HepG2 (cell line): ENCODE data around the gene SLBP. TPM values are rescaled to one million over a fixed set of nuclear protein-coding genes. Genes with fewer than 3 reads are reported as not detected.
"Not testable (repeated sequence)": the region's sequence is repeated elsewhere in the genome, so short reads cannot be mapped to it uniquely, and the experiment has no call there.

Experiments
- ATAC-seq: fragments of 200-7000 bp; cut with Tn5 transposase; 3 replicates; pipeline ENCODE4 v1.9.1; 2020; ENCODE audit warnings: mild to moderate bottlenecking, moderate library complexity
- BruUV-seq: library from RNA; stranded (reverse); fragments of 400-500 nt; replicated peaks from 2 replicates; lab custom pipeline; 2021; lab: Mats Ljungman, UMichigan
- CTCF ChIA-PET: fragments of 300-600 bp; formaldehyde crosslinking; extraction: SDS; loops from one replicate; lab custom pipeline; 2021; ENCODE audit warnings: low total read pairs, inconsistent platforms, low intra/inter-chr PET ratio; lab: Yijun Ruan, JAX
- POLR2A ChIA-PET: fragments of 350-600 bp; sonication (Branson Sonifier 250); formaldehyde crosslinking; loops from one replicate; lab custom pipeline; 2020; ENCODE audit warnings: antibody characterized with exemption, inconsistent platforms; lab: Yijun Ruan, JAX
- DNase-seq: peaks from one replicate; pipeline ENCODE4 v3.0.0-alpha.2; 2015; ENCODE audit warnings: low spot score
- FAIRE-seq: peaks from 3 replicates; lab custom pipeline; 2011; peaks lifted over from hg19 to GRCh38; lab: Jason Lieb, UNC
- H2AFZ ChIP-seq: one replicate; pipeline ENCODE4 v1.6.1; 2011; ENCODE audit warnings: low read length, inconsistent platforms
- H3K27ac ChIP-seq: fragments of 300-600 bp; 3 replicates; pipeline ENCODE4 v1.8.0; 2011; ENCODE audit warnings: mixed run types, mild to moderate bottlenecking, mixed read lengths, low read length, inconsistent platforms; ENCODE audit not compliant: insufficient read depth; ENCODE audit errors: extremely low read length
- H3K27me3 ChIP-seq, 2 experiments: fragments of 200-600 bp in 1 of 2; 2 replicates in 1 of 2; 3 replicates in 1 of 2; pipeline versions ENCODE4 v1.6.0 to v1.8.0; 2011; ENCODE audit warnings: low read length in 2 of 2, mild to moderate bottlenecking in 2 of 2, moderate library complexity in 2 of 2, inconsistent platforms in 1 of 2; ENCODE audit not compliant: insufficient read depth in 2 of 2, control insufficient read depth in 1 of 2
- H3K36me3 ChIP-seq, 2 experiments: fragments of 200-600 bp in 1 of 2; replicated peaks in 1 of 2; 2 replicates in 1 of 2; 3 replicates in 1 of 2; pipeline versions ENCODE4 v1.5.1 to v1.8.0; 2011; ENCODE audit warnings: low read length in 2 of 2, inconsistent platforms in 1 of 2; ENCODE audit not compliant: insufficient read depth in 2 of 2, control insufficient read depth in 1 of 2
- H3K4me1 ChIP-seq: 2 replicates; pipeline ENCODE4 v1.5.1; 2012; ENCODE audit warnings: low read length, inconsistent platforms; ENCODE audit not compliant: insufficient read depth
- H3K4me2 ChIP-seq: 2 replicates; pipeline ENCODE4 v1.6.0; 2011; ENCODE audit warnings: low read depth, low read length, inconsistent platforms
- H3K4me3 ChIP-seq, 3 experiments: fragments of 200-600 bp in 1 of 3; sonication (generic), shearing (Covaris generic) in 1 of 3; replicated peaks in 1 of 3; 2 replicates each; pipeline ENCODE4 v1.5.1; 2011 to 2016; ENCODE audit warnings: low read length in 3 of 3, inconsistent platforms in 2 of 3, low read depth in 2 of 3, mild to moderate bottlenecking in 2 of 3, control low read depth in 1 of 3, mixed read lengths in 1 of 3; ENCODE audit not compliant: insufficient read depth in 1 of 3
- H3K79me2 ChIP-seq: one replicate; pipeline ENCODE4 v1.6.1; 2011; ENCODE audit warnings: low read length, inconsistent platforms; ENCODE audit not compliant: insufficient read depth
- H3K9ac ChIP-seq: 2 replicates; pipeline ENCODE4 v1.6.0; 2011; ENCODE audit warnings: mild to moderate bottlenecking, low read depth, low read length, inconsistent platforms; ENCODE audit not compliant: insufficient read depth
- H3K9me3 ChIP-seq: 2 replicates; pipeline ENCODE4 v1.5.1; 2012; ENCODE audit warnings: mild to moderate bottlenecking, low read length
- H4K20me1 ChIP-seq: 2 replicates; pipeline ENCODE4 v1.6.0; 2011; ENCODE audit warnings: inconsistent platforms, mild to moderate bottlenecking, low read length, moderate library complexity; ENCODE audit not compliant: insufficient read depth
- KDM4B ChIP-seq: sonication (generic); formaldehyde crosslinking; IDR thresholded peaks from 2 replicates; pipeline ENCODE4 v1.4.0; 2020; ENCODE audit warnings: missing genetic modification reagents
- MBD4 ChIP-seq: IDR thresholded peaks from 2 replicates; pipeline ENCODE4 v1.6.1; 2012; ENCODE audit warnings: low read length, inconsistent platforms, borderline replicate concordance
- MNT ChIP-seq: fragments of 450-650 bp; IDR thresholded peaks from 2 replicates; pipeline ENCODE4 v1.6.1; 2016
- NBN ChIP-seq: fragments of 450-650 bp; conservative IDR thresholded peaks from 2 replicates; pipeline ENCODE4 v1.6.1; 2017
- REPIN1 ChIP-seq: sonication (generic); formaldehyde crosslinking; IDR thresholded peaks from 2 replicates; pipeline ENCODE4 v1.8.0; 2022; ENCODE audit warnings: missing genetic modification reagents, low read depth, mild to moderate bottlenecking, borderline replicate concordance
- SNAPC2 ChIP-seq: sonication (generic); formaldehyde crosslinking; IDR thresholded peaks from 2 replicates; pipeline ENCODE4 v1.8.1; 2022; ENCODE audit warnings: mild to moderate bottlenecking, missing genetic modification reagents
- TGIF2 ChIP-seq: IDR thresholded peaks from 2 replicates; pipeline ENCODE4 v1.6.1; 2016; ENCODE audit warnings: control low read depth, missing compliant biosample characterization
- ZNF235 ChIP-seq: sonication (generic); formaldehyde crosslinking; IDR thresholded peaks from 2 replicates; pipeline ENCODE4 v1.8.1; 2023; ENCODE audit warnings: mild to moderate bottlenecking, missing genetic modification reagents, borderline replicate concordance
- WGBS: methylation state at CpG from one replicate; pipeline ENCODE4 v1.1.6; 2017; ENCODE audit warnings: low lambda C conversion rate; 5-methylcytosine and 5-hydroxymethylcytosine counted together
- in situ Hi-C: cut with HindIII; loops from 2 replicates; pipeline ENCODE4 v1.10.0; 2017; ENCODE audit warnings: low pct_unique_long_range_greater_than_20kb; ENCODE audit not compliant: extremely low pct_ligation_motif_present
- intact Hi-C: fragments of 100-400 bp; cut with micrococcal nuclease; formaldehyde crosslinking; loops from one replicate; pipeline ENCODE4 v1.10.0; 2022; ENCODE audit not compliant: unreplicated experiment
- polyA plus RNA-seq, 8 experiments: library from polyadenylated mRNA; depleted of rRNA in 3 of 8; stranded (reverse) in 7 of 8; unstranded in 1 of 8; fragments of >200 nt; fragmentation: Illumina TruSeq in 4 of 8; extraction: Trizol in 4 of 8; gene quantifications; 2 replicates each; pipeline versions ENCODE4 v1.2.1 to v1.2.3, GENCODE V29; 2011 to 2016; ENCODE audit warnings: low read depth in 4 of 8, missing spikeins in 1 of 8, mixed read lengths in 1 of 8; ENCODE audit not compliant: insufficient read depth in 1 of 8
- total RNA-seq, 5 experiments: library from RNA; depleted of rRNA; stranded (reverse); fragments of >200 nt; fragmentation: Illumina TruSeq; extraction: Trizol; gene quantifications; 2 replicates each; pipeline ENCODE4 v1.2.3, GENCODE V29; 2016; ENCODE audit warnings: low read depth in 1 of 5
- TF ChIP-seq, protein P1 (sequence below): sonication (generic); formaldehyde crosslinking; conservative IDR thresholded peaks from 2 replicates; pipeline ENCODE4 v1.8.0; 2022; ENCODE audit warnings: missing genetic modification reagents
- TF ChIP-seq, protein P2 (sequence below): sonication (generic); formaldehyde crosslinking; IDR thresholded peaks from 2 replicates; pipeline ENCODE4 v1.8.1; 2023; ENCODE audit warnings: mild to moderate bottlenecking, moderate library complexity, missing genetic modification reagents
- TF ChIP-seq, protein P3 (sequence below): sonication (generic); formaldehyde crosslinking; IDR thresholded peaks from 2 replicates; pipeline ENCODE4 v1.4.0; 2020; ENCODE audit warnings: missing genetic modification reagents, mild to moderate bottlenecking, borderline replicate concordance

Gene SLBP
- total and polyA plus RNA-seq, 2 of the 13 experiments (the other 11 are each of a cell fraction or from before 2014, with no cell fraction given): 43.9 to 104 TPM

GRCh38 chr4:1673671-1674070 lies 38.4 kb downstream of the SLBP start (continued):
- TF ChIP-seq, protein P1, sequence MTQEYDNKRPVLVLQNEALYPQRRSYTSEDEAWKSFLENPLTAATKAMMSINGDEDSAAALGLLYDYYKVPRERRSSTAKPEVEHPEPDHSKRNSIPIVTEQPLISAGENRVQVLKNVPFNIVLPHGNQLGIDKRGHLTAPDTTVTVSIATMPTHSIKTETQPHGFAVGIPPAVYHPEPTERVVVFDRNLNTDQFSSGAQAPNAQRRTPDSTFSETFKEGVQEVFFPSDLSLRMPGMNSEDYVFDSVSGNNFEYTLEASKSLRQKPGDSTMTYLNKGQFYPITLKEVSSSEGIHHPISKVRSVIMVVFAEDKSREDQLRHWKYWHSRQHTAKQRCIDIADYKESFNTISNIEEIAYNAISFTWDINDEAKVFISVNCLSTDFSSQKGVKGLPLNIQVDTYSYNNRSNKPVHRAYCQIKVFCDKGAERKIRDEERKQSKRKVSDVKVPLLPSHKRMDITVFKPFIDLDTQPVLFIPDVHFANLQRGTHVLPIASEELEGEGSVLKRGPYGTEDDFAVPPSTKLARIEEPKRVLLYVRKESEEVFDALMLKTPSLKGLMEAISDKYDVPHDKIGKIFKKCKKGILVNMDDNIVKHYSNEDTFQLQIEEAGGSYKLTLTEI (CRISPR knock-in tag): no peak
- no peak for TF ChIP-seq MBD4
- TF ChIP-seq REPIN1 (CRISPR knock-in tag): no peak
- TF ChIP-seq, protein P2, sequence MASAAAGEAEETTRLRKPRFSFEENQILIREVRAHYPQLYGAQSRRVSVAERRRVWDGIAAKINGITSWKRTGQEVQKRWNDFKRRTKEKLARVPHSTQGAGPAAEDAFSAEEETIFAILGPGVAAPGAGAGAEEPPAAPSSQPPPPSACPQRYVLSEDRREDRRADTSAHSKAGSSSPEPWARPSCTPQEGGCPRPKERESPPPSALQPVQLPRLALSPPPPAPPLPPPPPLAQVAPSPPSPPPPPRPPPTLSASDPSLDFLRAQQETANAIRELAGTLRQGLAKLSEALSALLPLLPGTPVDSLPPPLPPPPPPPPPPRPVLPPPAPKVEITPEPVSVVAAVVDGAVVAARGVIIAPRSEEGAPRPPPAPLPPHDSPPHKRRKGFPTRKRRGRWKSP (CRISPR knock-in tag): no peak
- TF ChIP-seq MNT: no peak
- no peak for TF ChIP-seq ZNF235
- TF ChIP-seq KDM4B (CRISPR knock-in tag): no peak
- no peak for TF ChIP-seq SNAPC2 (CRISPR knock-in tag)
- no peak for TF ChIP-seq TGIF2 (CRISPR knock-in tag)
- no peak for TF ChIP-seq NBN
- TF ChIP-seq, protein P3, sequence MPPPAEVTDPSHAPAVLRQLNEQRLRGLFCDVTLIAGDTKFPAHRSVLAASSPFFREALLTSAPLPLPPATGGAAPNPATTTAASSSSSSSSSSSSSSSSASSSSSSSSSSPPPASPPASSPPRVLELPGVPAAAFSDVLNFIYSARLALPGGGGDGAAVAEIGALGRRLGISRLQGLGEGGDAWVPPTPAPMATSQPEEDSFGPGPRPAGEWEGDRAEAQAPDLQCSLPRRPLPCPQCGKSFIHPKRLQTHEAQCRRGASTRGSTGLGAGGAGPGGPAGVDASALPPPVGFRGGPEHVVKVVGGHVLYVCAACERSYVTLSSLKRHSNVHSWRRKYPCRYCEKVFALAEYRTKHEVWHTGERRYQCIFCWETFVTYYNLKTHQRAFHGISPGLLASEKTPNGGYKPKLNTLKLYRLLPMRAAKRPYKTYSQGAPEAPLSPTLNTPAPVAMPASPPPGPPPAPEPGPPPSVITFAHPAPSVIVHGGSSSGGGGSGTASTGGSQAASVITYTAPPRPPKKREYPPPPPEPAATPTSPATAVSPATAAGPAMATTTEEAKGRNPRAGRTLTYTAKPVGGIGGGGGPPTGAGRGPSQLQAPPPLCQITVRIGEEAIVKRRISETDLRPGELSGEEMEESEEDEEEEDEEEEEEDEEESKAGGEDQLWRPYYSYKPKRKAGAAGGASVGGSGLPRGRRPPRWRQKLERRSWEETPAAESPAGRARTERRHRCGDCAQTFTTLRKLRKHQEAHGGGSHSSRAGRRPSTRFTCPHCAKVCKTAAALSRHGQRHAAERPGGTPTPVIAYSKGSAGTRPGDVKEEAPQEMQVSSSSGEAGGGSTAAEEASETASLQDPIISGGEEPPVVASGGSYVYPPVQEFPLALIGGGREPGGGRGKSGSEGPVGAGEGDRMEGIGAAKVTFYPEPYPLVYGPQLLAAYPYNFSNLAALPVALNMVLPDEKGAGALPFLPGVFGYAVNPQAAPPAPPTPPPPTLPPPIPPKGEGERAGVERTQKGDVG (CRISPR knock-in tag): no peak

DNA sequence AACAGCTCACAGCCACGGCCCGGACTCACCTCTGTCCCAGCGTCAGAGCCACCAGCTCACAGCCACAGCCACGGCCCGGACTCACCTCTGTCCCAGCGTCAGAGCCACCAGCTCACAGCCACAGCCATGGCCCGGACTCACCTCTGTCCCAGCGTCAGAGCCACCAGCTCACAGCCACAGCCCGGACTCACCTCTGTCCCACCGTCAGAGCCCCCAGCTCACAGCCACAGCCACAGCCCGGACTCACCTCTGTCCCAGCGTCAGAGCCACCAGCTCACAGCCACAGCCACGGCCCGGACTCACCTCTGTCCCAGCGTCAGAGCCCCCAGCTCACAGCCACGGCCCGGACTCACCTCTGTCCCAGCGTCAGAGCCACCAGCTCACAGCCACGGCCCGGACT lies 41.1 kb downstream of the SLBP start:
- H3K9me3 ChIP-seq, intact Hi-C loops, FAIRE-seq, H4K20me1 ChIP-seq, H3K9ac ChIP-seq, H3K27ac ChIP-seq, BruUV-seq, H3K36me3 ChIP-seq, H3K4me2 ChIP-seq, H3K4me3 ChIP-seq, H3K4me1 ChIP-seq, in situ Hi-C loops, H3K79me2 ChIP-seq, CTCF ChIA-PET, H2AFZ ChIP-seq, ATAC-seq, POLR2A ChIA-PET, DNase-seq: not testable (repeated sequence)
- WGBS: 65% methylated on average over 17 of the region's 20 CpGs
- H3K27me3 ChIP-seq: peaks cover 1 to 11% of the 10 kb centered on the region in 2 experiments; a peak in 2 of 5 replicates
